HUES6 (cell line): Measurements from ENCODE around the gene BORCS5.

Experiments
- H3K27ac ChIP-seq: 2 replicates; pipeline ENCODE4 v1.7.0; 2013; ENCODE audit warnings: low read depth, mild to moderate bottlenecking, low read length, inconsistent platforms
- H3K27me3 ChIP-seq: 2 replicates; pipeline ENCODE4 v1.6.1; 2013; ENCODE audit warnings: low read length; ENCODE audit not compliant: control insufficient read depth, insufficient read depth
- H3K36me3 ChIP-seq: 2 replicates; pipeline ENCODE4 v1.6.1; 2013; ENCODE audit warnings: low read length; ENCODE audit not compliant: control insufficient read depth, insufficient read depth
- H3K4me1 ChIP-seq: 2 replicates; pipeline ENCODE4 v1.6.1; 2013; ENCODE audit warnings: low read length; ENCODE audit not compliant: control insufficient read depth, insufficient read depth
- H3K4me3 ChIP-seq: 2 replicates; pipeline ENCODE4 v1.5.1; 2013; ENCODE audit warnings: low read depth, low read length
- H3K9ac ChIP-seq: one replicate; pipeline ENCODE4 v1.6.1; 2013; ENCODE audit warnings: mild to moderate bottlenecking, low read length
- H3K9me3 ChIP-seq: 2 replicates; pipeline ENCODE4 v1.6.1; 2013; ENCODE audit warnings: low read depth, low read length; ENCODE audit not compliant: control insufficient read depth, insufficient read depth

Gene BORCS5

DNA sequence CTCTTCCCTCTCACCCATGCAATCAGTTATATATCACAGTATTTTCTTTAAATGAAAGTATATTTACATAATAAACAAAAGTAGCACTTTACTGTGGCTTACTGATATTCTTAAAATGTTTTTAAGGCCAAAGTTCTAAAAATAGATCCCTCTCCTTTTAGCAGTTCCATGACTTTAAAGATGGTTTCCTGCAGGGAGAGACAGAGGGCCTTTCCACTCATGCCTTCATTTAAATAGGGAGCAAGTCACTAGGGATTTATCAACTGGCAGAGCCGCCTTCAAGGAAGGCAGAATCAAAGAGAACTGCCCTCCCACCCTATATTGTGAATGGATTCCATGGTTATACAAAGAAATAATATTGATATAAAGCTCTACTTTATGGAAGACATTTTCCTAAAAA lies 150.2 kb downstream of the BORCS5 start:
- no peaks in the 10 kb centered on the region for H3K9me3 ChIP-seq
- H3K4me3 ChIP-seq: no peak overlapping the region
- no peaks in the 10 kb centered on the region for H3K27me3 ChIP-seq
- H3K4me1 ChIP-seq: peaks cover 34% of the 10 kb centered on the region
- no peak overlapping the region for H3K9ac ChIP-seq
- H3K27ac ChIP-seq: peak overlapping the region; percentile 59; the same call in 1 of the 2 replicates
- peaks cover 5% of the 10 kb centered on the region; the same call in 1 of the 2 replicates for H3K36me3 ChIP-seq

DNA sequence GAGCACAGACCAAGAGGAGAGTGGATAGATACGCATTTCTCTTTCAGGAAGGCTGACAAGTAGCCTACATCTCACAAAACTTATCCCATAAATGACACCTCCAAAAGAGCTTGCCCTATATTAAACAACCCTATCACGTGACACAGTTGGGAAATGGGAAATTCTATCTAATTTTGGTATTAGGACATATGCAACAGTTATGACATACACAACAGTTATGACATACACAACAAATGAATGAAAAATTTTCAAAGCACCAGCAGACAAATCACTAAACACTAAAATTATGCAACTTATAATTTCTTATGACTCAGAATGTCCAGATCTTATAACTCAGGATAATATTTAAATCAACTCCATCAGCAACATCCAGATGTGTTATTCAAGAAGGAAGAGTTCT lies 151.7 kb downstream of the BORCS5 start:
- Histone ChIP-seq H3K9me3 (no peaks in the 10 kb centered on the region), H3K27ac (no peak overlapping the region), H3K9ac (no peak overlapping the region), H3K4me3 (no peak overlapping the region), H3K4me1 (peaks cover 37% of the 10 kb centered on the region), H3K27me3 (no peaks in the 10 kb centered on the region), H3K36me3 (peaks cover 7% of the 10 kb centered on the region; the same call in 1 of the 2 replicates)

DNA sequence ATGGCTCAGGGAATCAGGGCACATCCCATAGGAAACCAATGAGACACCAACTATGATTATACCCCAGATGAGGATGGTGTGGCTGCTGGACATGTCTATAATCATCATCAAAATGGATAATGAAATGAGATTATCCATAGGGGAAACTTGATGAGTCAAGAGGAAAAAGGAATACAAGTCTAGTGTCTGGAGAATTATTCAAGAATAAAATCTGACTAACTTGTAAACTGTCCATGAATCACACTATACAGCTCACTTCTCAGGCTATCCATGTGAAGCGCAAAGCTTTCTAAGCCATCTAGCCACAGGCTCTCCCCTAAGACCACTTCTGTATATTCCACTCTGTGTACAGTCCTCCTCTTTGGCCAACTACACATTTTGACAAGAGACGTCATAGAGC lies 153.3 kb downstream of the BORCS5 start:
- peaks cover 43% of the 10 kb centered on the region for H3K4me1 ChIP-seq
- H3K27ac ChIP-seq: no peak overlapping the region
- no peaks in the 10 kb centered on the region for H3K9me3 ChIP-seq
- H3K4me3 ChIP-seq: no peak overlapping the region
- peaks cover 7% of the 10 kb centered on the region; the same call in 1 of the 2 replicates for H3K36me3 ChIP-seq
- H3K9ac ChIP-seq: no peak overlapping the region
- H3K27me3 ChIP-seq: no peaks in the 10 kb centered on the region

DNA sequence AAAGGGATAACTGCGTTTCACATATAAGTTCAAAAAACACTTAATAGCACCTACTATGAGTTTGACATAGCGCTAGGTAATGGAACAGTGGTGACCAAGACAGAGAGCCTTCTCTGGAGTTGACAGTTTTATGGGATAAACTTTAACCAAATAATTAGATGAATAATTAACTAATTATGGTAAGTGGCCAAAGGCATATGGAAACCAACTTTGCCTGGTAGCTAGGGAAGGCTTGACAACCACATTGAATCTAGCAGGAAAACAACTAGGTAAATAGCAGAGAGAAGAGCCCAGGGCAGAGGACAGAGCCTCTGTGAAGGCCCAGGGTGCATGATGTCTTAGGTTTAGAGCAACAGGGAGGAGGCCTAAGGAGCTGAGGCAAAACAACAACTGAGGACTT lies 153.7 kb downstream of the BORCS5 start:
- Histone ChIP-seq H3K4me1 (peaks cover 40% of the 10 kb centered on the region), H3K27me3 (no peaks in the 10 kb centered on the region), H3K4me3 (no peak overlapping the region), H3K27ac (no peak overlapping the region), H3K9ac (no peak overlapping the region), H3K36me3 (peaks cover 7% of the 10 kb centered on the region; the same call in 1 of the 2 replicates), H3K9me3 (no peaks in the 10 kb centered on the region)

DNA sequence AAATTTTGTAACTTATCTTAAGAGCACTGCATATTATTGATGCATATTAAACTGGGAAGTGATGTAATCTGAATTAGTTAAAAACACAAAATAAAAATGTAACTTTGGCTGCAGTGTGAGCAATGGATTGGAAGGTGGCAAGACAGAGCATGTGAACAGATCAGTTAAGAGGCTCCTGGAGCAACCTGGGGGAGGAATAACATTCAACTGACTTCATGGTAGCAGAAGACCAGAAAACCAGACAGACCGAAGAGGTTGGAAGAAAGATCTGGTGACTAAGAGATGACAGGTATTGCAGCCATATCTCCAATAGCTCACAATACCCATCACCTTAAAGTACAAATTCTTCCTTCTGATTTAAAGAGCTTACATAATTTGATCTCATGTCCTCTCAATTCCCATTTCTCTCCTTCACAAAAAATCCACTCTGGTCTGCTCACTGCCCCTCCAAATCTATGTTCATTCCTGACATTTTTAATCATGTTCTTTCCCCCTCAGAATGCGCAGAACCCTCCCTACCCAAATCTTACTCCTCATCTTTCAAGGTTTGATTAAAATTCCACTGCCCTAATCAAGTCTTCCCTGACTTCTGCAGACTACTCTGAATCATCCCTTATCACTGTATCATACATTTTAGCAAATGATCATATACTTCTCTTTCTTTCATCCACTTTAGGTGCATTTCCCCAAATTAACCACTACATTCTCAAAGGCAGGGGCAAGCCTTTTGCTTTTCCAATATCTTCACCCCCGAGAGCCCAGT lies 154.3 kb downstream of the BORCS5 start:
- H3K27me3 ChIP-seq: no peaks in the 10 kb centered on the region
- H3K4me1 ChIP-seq: peaks cover 33% of the 10 kb centered on the region
- H3K4me3 ChIP-seq: no peak overlapping the region
- no peak overlapping the region for H3K9ac ChIP-seq
- no peak overlapping the region for H3K27ac ChIP-seq
- no peaks in the 10 kb centered on the region for H3K9me3 ChIP-seq
- peaks cover 9% of the 10 kb centered on the region for H3K36me3 ChIP-seq

DNA sequence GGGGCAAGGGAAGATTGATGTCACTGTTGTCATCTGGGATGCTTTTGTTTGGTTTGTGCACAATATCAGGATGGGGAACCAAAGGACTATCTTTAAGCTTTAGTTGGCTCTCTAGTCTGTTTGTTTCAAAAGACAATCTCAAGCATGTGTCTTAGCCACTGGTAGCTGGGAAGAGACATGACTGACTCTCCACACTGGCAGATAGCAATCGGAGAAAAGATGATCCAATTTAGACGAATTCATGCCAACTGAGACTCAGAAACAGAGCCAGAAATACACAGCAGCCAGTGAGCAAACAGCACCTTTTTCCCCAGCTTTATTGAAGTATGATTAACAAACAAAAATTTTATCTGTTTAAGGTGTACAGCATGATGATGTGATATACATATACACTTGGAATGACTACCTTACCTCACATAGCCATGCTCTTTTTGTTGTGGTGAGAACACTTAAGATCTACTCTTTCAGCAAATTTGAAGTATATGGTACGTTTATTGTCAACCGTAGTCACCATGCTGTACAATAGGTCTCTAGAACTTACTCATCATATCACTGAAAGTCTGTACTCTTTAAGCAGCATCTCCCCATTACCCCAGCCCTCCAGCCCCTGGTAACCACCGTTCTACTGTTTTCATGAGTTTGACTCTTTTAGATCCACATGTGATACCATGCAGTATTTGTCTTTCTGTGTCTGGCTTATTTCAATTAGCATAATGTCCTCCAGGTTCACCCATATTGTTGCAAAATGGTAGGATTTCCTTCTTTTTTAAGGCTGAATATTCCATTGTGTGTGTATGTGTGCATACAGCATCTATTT lies 155.2 kb downstream of the BORCS5 start:
- no peaks in the 10 kb centered on the region for H3K27me3 ChIP-seq
- H3K4me1 ChIP-seq: peaks cover 24% of the 10 kb centered on the region
- peaks cover 15% of the 10 kb centered on the region for H3K36me3 ChIP-seq
- H3K9me3 ChIP-seq: no peaks in the 10 kb centered on the region
- no peak overlapping the region for H3K27ac ChIP-seq
- H3K9ac ChIP-seq: no peak overlapping the region
- no peak overlapping the region for H3K4me3 ChIP-seq

DNA sequence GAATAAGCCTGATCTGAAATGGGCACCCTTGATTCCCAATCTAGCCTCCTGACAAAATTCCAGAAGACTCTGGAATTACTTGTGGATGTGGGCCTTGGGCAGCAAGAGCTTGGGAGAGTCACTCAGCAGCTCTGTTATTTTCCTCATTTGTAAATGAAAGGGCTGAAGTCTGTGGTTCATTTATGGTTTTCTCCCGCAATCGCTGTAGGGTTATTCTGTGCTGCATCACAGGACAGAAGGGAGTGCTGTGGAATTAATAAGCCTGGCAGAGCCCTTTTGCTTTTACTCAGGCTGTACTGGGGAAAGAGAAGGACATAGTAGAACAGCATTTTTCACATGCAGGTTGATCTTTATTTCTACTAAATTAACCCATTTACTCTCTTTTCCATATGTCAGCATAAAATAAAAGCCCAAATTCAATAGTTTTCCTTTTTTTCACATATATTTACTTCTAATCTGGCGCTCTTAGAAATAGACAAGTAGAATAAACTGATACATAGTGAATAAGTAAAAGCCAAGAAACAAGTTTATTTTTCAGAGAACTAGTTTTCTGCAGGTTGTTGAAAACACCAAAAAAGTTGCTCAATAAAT lies 156.6 kb downstream of the BORCS5 start:
- H3K27me3 ChIP-seq: no peaks in the 10 kb centered on the region
- no peak overlapping the region for H3K27ac ChIP-seq
- peaks cover 28% of the 10 kb centered on the region for H3K36me3 ChIP-seq
- no peak overlapping the region for H3K9ac ChIP-seq
- H3K4me3 ChIP-seq: no peak overlapping the region
- H3K4me1 ChIP-seq: peaks cover 12% of the 10 kb centered on the region
- no peaks in the 10 kb centered on the region for H3K9me3 ChIP-seq

DNA sequence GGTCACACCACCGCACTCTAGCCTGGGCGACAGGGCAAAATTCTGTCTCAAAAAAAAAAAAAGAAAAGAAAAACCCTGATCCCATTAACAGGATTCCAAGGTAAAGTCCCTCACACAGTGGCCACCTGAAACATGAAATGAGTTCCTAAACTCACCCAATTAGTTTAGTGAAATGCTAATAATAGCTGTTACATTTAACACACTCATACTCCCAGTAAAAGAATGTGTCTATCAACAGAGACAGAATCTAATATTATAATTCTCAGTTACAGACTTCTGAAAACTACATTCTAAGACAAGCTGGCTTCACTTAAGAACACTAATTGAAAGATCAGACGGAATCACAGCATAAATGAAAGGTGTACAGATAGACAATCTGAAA lies 161.6 kb downstream of the BORCS5 start:
- peaks cover 33% of the 10 kb centered on the region for H3K36me3 ChIP-seq
- H3K4me3 ChIP-seq: no peak overlapping the region
- H3K9ac ChIP-seq: no peak overlapping the region
- no peaks in the 10 kb centered on the region for H3K9me3 ChIP-seq
- no peaks in the 10 kb centered on the region for H3K27me3 ChIP-seq
- no peak overlapping the region for H3K27ac ChIP-seq
- H3K4me1 ChIP-seq: peaks cover 42% of the 10 kb centered on the region

DNA sequence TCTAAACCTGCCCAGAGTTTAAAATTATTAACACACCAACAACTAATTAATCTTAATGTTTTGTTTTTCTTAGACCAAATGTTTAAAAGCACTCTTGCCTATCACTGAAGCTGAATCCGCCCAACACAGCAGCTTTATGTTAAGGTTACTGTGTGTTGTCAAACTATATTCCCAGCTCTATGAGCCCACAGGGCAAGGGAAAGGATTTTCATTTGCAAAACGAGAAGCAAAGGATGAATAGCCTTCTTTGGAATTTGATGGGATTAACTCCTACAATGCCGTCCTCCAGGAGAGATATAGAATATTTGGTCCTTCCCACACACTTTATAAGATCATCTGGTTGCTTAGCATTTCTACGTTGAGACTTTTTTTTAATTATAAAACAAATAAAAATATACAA lies 162.0 kb downstream of the BORCS5 start:
- Histone ChIP-seq H3K4me3 (no peak overlapping the region), H3K27ac (no peak overlapping the region), H3K27me3 (no peaks in the 10 kb centered on the region), H3K36me3 (peaks cover 33% of the 10 kb centered on the region), H3K4me1 (peaks cover 40% of the 10 kb centered on the region), H3K9me3 (no peaks in the 10 kb centered on the region), H3K9ac (no peak overlapping the region)
